Chondrocyte (in vitro differentiated cells): ENCODE results near the gene TMEM178B. TPM values are rescaled to one million over a fixed set of nuclear protein-coding genes. Genes with fewer than 3 reads are reported as not detected.
"Not testable (repeated sequence)": the region's sequence is repeated elsewhere in the genome, so short reads cannot be mapped to it uniquely, and the experiment has no call there.

ENCODE experiments used
- DNase-seq: peaks from one replicate; pipeline ENCODE4 v3.0.0; 2021; ENCODE audit warnings: mixed read lengths, low spot score
- H3K27ac Mint-ChIP-seq: one replicate; pipeline ENCODE4 v1.8.0; 2021; ENCODE audit warnings: mild to moderate bottlenecking, moderate library complexity, mixed read lengths; ENCODE audit not compliant: unreplicated experiment
- H3K27me3 Mint-ChIP-seq: 2 replicates; pipeline ENCODE4 v1.8.0; 2021; ENCODE audit warnings: low read depth, mixed read lengths
- H3K36me3 Mint-ChIP-seq: 2 replicates; pipeline ENCODE4 v1.8.0; 2021; ENCODE audit warnings: low read depth, mixed read lengths
- H3K4me1 Mint-ChIP-seq: 2 replicates; pipeline ENCODE4 v1.8.0; 2021; ENCODE audit warnings: low read depth, mild to moderate bottlenecking, mixed read lengths
- H3K4me3 Mint-ChIP-seq: one replicate; pipeline ENCODE4 v1.8.0; 2021; ENCODE audit warnings: mild to moderate bottlenecking, moderate library complexity, mixed read lengths; ENCODE audit not compliant: unreplicated experiment
- H3K9me3 Mint-ChIP-seq: 2 replicates; pipeline ENCODE4 v1.8.0; 2021; ENCODE audit warnings: low read depth, mixed read lengths
- CTCF ChIP-seq: fragments of 200-600 bp; sonication (generic); IDR thresholded peaks from 2 replicates; pipeline ENCODE4 v1.5.0; 2021; ENCODE audit warnings: antibody characterized with exemption, mild to moderate bottlenecking, moderate library complexity
- long read RNA-seq: library from polyadenylated mRNA; stranded (forward); transcript quantifications from one replicate; pipeline ENCODE4 v2.0.0, GENCODE V29; 2021
- total RNA-seq: library from RNA; stranded (reverse); gene quantifications from 3 replicates; pipeline ENCODE4 v1.2.1, GENCODE V29; 2021

TMEM178B gene
- 0.12 to 0.92 TPM (median 0.92 TPM) in 3 replicates for total RNA-seq
- long read RNA-seq = 0 reads

DNA sequence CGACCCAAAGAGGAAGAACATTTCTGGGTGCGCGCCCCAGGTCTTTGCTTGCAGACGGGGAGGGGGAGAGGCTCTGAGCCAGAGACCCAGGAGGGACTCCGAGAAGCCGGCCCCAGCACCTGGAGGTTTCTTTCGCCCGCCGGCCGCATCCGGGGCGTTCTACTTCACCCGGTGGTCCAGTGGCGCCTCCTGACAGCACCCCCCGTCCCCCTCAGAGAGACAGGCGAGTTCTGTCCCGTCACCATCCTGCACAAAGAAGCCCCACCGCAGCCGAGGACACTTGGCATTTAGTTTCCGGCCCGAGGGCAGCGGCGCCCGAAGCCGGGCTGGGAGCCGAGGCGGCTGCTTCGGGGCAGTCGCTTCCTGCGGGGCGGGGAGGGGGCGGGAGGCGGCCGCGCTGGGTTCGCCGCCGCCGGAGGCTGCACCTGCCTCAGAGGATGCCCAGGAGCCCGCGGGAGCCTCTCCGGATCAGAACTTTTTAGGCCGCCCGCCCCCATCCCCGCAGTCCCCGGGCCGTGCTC, at the start of gene TMEM178B:
TSS of gene TMEM178B (plus strand) at position 424 of the 521 bp plus-strand sequence.
- peak within 1 kb of the TSS; percentile 78 for H3K4me3 Mint-ChIP-seq
- H3K4me1 Mint-ChIP-seq = peaks cover 25% of the 10 kb centered on the region
- H3K27me3 Mint-ChIP-seq = peaks cover 35% of the 10 kb centered on the region
- H3K27ac Mint-ChIP-seq = no peak within 1 kb of the TSS
- DNase-seq = no peak
- H3K36me3 Mint-ChIP-seq = no peaks in the 10 kb centered on the region
- no peaks in the 10 kb centered on the region for H3K9me3 Mint-ChIP-seq
- TF ChIP-seq CTCF = no peak

DNA sequence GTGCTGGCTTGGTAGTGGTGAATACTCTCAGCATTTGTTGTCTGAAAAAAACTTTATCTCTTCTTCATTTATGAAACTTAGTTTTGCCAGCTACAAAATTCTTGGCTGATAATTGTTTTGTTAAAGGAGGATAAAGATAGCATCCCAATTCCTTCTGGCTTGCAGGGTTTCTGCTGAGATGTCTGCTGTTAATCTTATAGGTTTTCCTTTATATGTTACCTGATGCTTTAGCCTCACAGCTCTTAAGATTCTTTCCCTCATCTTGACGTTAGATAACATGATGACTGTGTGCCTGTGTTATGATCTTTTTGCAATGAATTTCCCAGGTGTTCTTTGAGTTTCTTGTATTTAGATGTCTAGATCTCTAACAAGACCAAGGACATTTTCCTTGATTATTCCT, 49.2 kb upstream of the TMEM178B start:
- Mint-ChIP-seq H3K36me3 (peaks cover 5% of the 10 kb centered on the region), H3K9me3 (peaks cover 31% of the 10 kb centered on the region), H3K27me3 (peaks cover 24% of the 10 kb centered on the region), H3K27ac (no peak overlapping the region), H3K4me1 (no peaks in the 10 kb centered on the region), H3K4me3 (no peak overlapping the region)
- TF ChIP-seq CTCF = no peak
- no peak for DNase-seq

- H3K9me3 Mint-ChIP-seq = peaks cover 31% of the 10 kb centered on the region
- no peak overlapping the region for H3K4me3 Mint-ChIP-seq
- peaks cover 5% of the 10 kb centered on the region for H3K36me3 Mint-ChIP-seq
- H3K27me3 Mint-ChIP-seq = peaks cover 16% of the 10 kb centered on the region
- no peak overlapping the region for H3K27ac Mint-ChIP-seq
- DNase-seq = no peak
- no peaks in the 10 kb centered on the region for H3K4me1 Mint-ChIP-seq
- no peak for TF ChIP-seq CTCF
Observed at GRCh38 chr7:141027043-141027442, 46.8 kb upstream of the TMEM178B start.

- H3K36me3 Mint-ChIP-seq = peaks cover 7% of the 10 kb centered on the region
- no peak for DNase-seq
- H3K27ac Mint-ChIP-seq = no peak overlapping the region
- peaks cover 29% of the 10 kb centered on the region for H3K9me3 Mint-ChIP-seq
- no peak for TF ChIP-seq CTCF
- no peaks in the 10 kb centered on the region for H3K4me1 Mint-ChIP-seq
- H3K27me3 Mint-ChIP-seq = peaks cover 3% of the 10 kb centered on the region
- no peak overlapping the region for H3K4me3 Mint-ChIP-seq
Observed at GRCh38 chr7:141028767-141029166, 45.1 kb upstream of the TMEM178B start.

DNA sequence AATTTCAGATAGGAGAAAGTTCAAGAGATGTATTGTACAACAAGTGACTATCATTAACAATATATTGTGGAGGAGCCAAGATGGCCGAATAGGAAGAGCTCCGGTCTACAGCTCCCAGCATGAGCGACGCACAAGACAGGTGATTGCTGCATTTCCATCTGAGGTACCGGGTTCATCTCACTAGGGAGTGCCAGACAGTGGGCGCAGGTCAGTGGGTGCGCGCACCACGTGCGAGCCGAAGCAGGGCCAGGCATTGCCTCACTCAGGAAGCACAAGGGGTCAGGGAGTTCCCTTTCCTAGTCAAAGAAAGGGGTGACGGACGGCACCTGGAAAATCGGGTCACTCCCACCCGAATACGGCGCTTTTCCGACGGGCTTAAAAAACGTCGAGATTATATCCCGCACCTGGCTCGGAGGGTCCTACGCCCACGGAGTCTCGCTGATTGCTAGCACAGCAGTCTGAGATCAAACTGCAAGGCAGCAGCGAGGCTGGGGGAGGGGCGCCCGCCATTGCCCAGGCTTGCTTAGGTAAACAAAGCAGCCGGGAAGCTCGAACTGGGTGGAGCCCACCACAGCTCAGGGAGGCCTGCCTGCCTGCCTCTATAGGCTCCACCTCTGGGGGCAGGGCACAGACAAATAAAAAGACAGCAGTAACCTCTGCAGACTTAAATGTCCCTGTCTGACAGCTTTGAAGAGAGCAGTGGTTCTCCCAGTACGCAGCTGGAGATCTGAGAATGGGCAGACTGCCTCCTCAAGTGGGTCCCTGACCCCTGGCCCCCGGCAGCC, 41.1 kb upstream of the TMEM178B start:
- DNase-seq, H3K36me3 Mint-ChIP-seq, H3K4me3 Mint-ChIP-seq, H3K4me1 Mint-ChIP-seq, H3K27ac Mint-ChIP-seq, H3K27me3 Mint-ChIP-seq: not testable (repeated sequence)
- peaks cover 11% of the 10 kb centered on the region for H3K9me3 Mint-ChIP-seq

DNA sequence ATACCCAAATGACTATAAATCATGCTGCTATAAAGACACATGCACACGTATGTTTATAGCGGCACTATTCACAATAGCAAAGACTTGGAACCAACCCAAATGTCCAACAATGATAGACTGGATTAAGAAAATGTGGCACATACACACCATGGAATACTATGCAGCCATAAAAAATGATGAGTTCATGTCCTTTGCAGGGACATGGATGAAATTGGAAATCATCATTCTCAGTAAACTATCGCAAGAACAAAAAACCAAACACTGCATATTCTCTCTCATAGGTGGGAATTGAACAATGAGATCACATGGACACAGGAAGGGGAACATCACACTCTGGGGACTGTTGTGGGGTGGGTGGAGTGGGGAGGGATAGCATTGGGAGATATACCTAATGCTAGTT, 35.8 kb upstream of the TMEM178B start:
- H3K27ac Mint-ChIP-seq, H3K4me3 Mint-ChIP-seq, H3K36me3 Mint-ChIP-seq, H3K9me3 Mint-ChIP-seq, H3K27me3 Mint-ChIP-seq, DNase-seq, H3K4me1 Mint-ChIP-seq: not testable (repeated sequence)
